ENCODE data around the gene MYH7B. TPM values are rescaled to one million over a fixed set of nuclear protein-coding genes. Genes with fewer than 3 reads are reported as not detected.

The MYH7B gene
- total RNA-seq, 1 experiment from 2014 or later = 0.74 TPM

DNA sequence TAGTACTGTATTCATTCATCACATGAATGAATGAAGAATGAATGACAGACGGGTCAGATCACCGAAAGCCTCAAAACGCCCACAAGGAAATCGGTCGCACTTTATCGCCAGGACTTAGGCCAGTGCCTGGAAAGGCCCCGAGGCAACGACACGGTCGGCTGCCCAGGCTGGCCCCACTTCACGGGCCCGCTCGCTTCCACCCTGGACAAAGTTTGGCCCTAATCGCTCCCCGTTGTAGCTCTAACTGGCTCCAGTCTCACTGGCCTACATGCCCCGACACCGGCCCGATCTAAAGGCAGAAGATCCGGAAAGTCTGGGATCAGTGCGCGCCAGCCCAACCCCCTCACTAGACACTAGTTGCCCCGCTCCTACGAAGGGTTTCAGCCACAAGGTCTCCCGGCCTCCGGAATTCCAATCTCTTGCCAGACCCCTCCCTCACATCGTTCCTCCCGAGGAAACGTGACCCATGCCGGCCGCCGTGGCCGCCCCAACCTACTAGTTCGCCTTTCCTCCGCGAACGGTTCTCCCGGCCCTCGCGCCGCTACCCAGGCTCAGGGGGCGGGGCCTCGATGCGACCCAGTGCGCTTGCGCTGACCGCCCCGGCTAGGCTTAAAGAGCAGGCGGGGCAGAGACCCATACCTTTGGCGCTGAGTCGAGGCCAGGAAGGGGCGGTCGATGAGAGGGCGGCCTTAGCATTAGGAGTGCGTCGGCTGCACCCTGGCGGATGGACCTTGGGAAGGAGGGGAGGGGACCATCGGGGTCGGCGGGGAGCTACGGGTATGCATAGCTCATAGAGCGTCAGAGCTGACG lies at the start of gene MYH7B, which contains the start of gene GSS (continued):
- TF ChIP-seq, protein P1, sequence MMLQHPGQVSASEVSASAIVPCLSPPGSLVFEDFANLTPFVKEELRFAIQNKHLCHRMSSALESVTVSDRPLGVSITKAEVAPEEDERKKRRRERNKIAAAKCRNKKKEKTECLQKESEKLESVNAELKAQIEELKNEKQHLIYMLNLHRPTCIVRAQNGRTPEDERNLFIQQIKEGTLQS (IDR thresholded peaks at IDR 0.05) = no peak
- TF ChIP-seq RAD21 (IDR thresholded peaks at IDR 0.05; ENCODE audit: low read depth) = peak; percentile 89
- no peak for TF ChIP-seq ZNF274 (IDR thresholded peaks at IDR 0.05; ENCODE audit: low read depth, low read length)
- TF ChIP-seq YY1 (IDR thresholded peaks at IDR 0.05; ENCODE audit: extremely low read depth, insufficient replicate concordance, low read depth, low read length) = peak; percentile 37
- TF ChIP-seq TCF7L2 (IDR thresholded peaks at IDR 0.05; ENCODE audit: borderline replicate concordance, extremely low read depth, insufficient read depth, insufficient read length) = peak; percentile 47
- peak; percentile 13; the same call in 1 of the 2 replicates for TF ChIP-seq SRF (IDR thresholded peaks at IDR 0.05; ENCODE audit: low read depth)
- no peak for TF ChIP-seq JUND (IDR thresholded peaks at IDR 0.05)

DNA sequence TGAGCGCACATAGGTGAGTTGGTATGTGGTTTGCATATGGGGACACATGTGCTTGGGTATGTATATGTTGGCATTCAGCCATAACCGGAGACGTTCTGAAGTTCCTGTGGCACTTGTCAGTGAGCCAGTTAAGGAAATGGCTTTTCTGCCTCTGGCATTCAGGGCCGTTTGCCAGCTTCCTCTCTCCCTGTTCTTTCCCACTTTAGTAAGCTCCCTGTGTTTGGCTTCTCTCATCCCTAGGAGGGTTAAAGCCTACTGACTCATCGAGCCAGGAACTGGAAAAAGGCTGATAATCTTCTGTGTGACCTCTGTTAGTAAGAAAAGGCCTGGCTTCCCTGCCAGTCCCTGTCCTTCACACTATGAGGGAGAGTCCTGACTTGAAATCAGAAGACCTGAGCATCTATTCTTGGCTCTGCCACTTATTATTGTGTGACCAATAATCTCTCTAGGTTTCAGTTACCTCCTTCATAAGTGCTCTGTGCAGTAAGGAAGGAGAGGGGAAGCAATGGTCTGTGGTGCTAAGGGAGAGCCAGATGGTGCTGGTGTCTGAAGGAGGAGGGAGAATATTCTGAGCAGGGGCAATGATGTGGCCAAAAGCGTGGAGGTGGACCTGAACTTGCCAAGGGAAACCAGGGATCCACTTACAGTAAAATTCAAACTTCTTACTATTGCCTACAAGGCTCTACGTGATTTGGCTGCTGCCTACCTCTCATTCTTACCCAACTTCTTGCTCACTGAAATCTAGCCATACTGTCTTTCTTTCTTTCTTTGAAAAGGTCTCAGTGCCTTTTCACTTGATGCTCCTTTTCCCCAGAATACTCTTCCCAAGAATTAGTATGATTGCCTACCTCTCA lies 47.8 kb upstream of the MYH7B start:
- peak; percentile 93 for ATAC-seq
- no peaks in the 10 kb centered on the region for H3K9me3 ChIP-seq (ENCODE audit: control insufficient read depth in 1 of 2, insufficient read depth in 1 of 2, low read depth in 1 of 2, low read length in 2 of 2)
- peak overlapping the region; percentile 84 for H3K27ac ChIP-seq (ENCODE audit: low read depth, low read length)
- H3K79me2 ChIP-seq (ENCODE audit: insufficient read depth, low read length) = no peaks in the 10 kb centered on the region
- ChIA-PET POLR2A (no interaction called here), RAD21 (ENCODE audit: low non-redundant PET in 1 of 2, low total read pairs in 2 of 2, uncharacterized antibody in 2 of 2, unreplicated experiment in 2 of 2) (interaction anchor here in 1 of 2 experiments (0.6 kb wide), 1 partner anchor 9 kb away, joined by 5 read pairs; no protein-coding TSS in a partner anchor), CTCF (interaction anchor here (0.6 kb wide), 1 partner anchor 31 kb away, joined by 4 read pairs; no protein-coding TSS in a partner anchor)
- H4K20me1 ChIP-seq (ENCODE audit: insufficient read depth) = no peaks in the 10 kb centered on the region
- H3K36me3 ChIP-seq (ENCODE audit: control insufficient read depth in 1 of 2, insufficient read depth in 2 of 2, low read length in 2 of 2) = no peaks in the 10 kb centered on the region
- peak overlapping the region in 1 of 2 experiments; percentile 2; a peak in 1 of 4 replicates for H3K4me3 ChIP-seq (replicated peaks in 1 of 2; ENCODE audit: low read depth in 1 of 2, low read length in 2 of 2)
- H3K4me2 ChIP-seq (ENCODE audit: low read length) = peak overlapping the region; percentile 65
- BruUV-seq (replicated peaks) = no TSS peak
- H3K27me3 ChIP-seq (ENCODE audit: insufficient read depth, low read length) = no peaks in the 10 kb centered on the region
- no peaks in the 10 kb centered on the region for H3K9me2 ChIP-seq (ENCODE audit: insufficient read depth)
- H2AFZ ChIP-seq (ENCODE audit: low read depth, low read length, poor library complexity, severe bottlenecking) = no peak overlapping the region
- peaks cover 27 to 30% of the 10 kb centered on the region in 2 experiments for H3K4me1 ChIP-seq (ENCODE audit: control insufficient read depth in 1 of 2, insufficient read depth in 2 of 2, low read length in 2 of 2)
- intact Hi-C loops (cut with micrococcal nuclease) = no loop called here
- H3K9ac ChIP-seq (ENCODE audit: low read length) = peak overlapping the region; percentile 38
- DNase-seq (ENCODE audit: low read depth, low spot score) = peak; percentile 90
- TF ChIP-seq YY1 (IDR thresholded peaks at IDR 0.05; ENCODE audit: extremely low read depth, insufficient replicate concordance, low read depth, low read length) (no peak), JUND (IDR thresholded peaks at IDR 0.05) (peak; percentile 83), EZH2phosphoT487 (IDR thresholded peaks at IDR 0.05; ENCODE audit: borderline replicate concordance) (no peak), ELF1 (IDR thresholded peaks at IDR 0.05; ENCODE audit: borderline replicate concordance, low read depth) (no peak), EGR1 (IDR thresholded peaks at IDR 0.05; ENCODE audit: low read depth) (no peak), TCF7L2 (IDR thresholded peaks at IDR 0.05; ENCODE audit: borderline replicate concordance, extremely low read depth, insufficient read depth, insufficient read length) (peak; percentile 67), RAD21 (IDR thresholded peaks at IDR 0.05; ENCODE audit: low read depth) (peak; percentile 34), SIN3A (IDR thresholded peaks at IDR 0.05; ENCODE audit: low read depth) (peak; percentile 76; the same call in 1 of the 2 replicates), SP1 (IDR thresholded peaks at IDR 0.05; ENCODE audit: low read depth) (peak; percentile 87), ZNF274 (IDR thresholded peaks at IDR 0.05; ENCODE audit: low read depth, low read length) (no peak), POLR2AphosphoS5 (IDR thresholded peaks at IDR 0.05; ENCODE audit: low read depth, low read length) (peak; percentile 39; the same call in 1 of the 2 replicates)
- TF ChIP-seq, protein P2, sequence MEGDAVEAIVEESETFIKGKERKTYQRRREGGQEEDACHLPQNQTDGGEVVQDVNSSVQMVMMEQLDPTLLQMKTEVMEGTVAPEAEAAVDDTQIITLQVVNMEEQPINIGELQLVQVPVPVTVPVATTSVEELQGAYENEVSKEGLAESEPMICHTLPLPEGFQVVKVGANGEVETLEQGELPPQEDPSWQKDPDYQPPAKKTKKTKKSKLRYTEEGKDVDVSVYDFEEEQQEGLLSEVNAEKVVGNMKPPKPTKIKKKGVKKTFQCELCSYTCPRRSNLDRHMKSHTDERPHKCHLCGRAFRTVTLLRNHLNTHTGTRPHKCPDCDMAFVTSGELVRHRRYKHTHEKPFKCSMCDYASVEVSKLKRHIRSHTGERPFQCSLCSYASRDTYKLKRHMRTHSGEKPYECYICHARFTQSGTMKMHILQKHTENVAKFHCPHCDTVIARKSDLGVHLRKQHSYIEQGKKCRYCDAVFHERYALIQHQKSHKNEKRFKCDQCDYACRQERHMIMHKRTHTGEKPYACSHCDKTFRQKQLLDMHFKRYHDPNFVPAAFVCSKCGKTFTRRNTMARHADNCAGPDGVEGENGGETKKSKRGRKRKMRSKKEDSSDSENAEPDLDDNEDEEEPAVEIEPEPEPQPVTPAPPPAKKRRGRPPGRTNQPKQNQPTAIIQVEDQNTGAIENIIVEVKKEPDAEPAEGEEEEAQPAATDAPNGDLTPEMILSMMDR (IDR thresholded peaks at IDR 0.05 in 2 of 3, conservative IDR thresholded peaks at IDR 0.05 in 1 of 3; ENCODE audit: borderline replicate concordance in 1 of 3, insufficient read depth in 1 of 3, low read depth in 2 of 3, low read length in 2 of 3) = no peak
- TF ChIP-seq, protein P3, sequence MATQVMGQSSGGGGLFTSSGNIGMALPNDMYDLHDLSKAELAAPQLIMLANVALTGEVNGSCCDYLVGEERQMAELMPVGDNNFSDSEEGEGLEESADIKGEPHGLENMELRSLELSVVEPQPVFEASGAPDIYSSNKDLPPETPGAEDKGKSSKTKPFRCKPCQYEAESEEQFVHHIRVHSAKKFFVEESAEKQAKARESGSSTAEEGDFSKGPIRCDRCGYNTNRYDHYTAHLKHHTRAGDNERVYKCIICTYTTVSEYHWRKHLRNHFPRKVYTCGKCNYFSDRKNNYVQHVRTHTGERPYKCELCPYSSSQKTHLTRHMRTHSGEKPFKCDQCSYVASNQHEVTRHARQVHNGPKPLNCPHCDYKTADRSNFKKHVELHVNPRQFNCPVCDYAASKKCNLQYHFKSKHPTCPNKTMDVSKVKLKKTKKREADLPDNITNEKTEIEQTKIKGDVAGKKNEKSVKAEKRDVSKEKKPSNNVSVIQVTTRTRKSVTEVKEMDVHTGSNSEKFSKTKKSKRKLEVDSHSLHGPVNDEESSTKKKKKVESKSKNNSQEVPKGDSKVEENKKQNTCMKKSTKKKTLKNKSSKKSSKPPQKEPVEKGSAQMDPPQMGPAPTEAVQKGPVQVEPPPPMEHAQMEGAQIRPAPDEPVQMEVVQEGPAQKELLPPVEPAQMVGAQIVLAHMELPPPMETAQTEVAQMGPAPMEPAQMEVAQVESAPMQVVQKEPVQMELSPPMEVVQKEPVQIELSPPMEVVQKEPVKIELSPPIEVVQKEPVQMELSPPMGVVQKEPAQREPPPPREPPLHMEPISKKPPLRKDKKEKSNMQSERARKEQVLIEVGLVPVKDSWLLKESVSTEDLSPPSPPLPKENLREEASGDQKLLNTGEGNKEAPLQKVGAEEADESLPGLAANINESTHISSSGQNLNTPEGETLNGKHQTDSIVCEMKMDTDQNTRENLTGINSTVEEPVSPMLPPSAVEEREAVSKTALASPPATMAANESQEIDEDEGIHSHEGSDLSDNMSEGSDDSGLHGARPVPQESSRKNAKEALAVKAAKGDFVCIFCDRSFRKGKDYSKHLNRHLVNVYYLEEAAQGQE (IDR thresholded peaks at IDR 0.05; ENCODE audit: low read depth) = no peak
